ENCODE data around the gene GRIP2.

GRIP2 gene

GRCh38 chr3:14507305-14507741 is 32.8 kb downstream of the GRIP2 start:
- no peak for DNase-seq

- no peak for DNase-seq
Measured at GRCh38 chr3:14506626-14507304, 33.4 kb downstream of the GRIP2 start.

DNA sequence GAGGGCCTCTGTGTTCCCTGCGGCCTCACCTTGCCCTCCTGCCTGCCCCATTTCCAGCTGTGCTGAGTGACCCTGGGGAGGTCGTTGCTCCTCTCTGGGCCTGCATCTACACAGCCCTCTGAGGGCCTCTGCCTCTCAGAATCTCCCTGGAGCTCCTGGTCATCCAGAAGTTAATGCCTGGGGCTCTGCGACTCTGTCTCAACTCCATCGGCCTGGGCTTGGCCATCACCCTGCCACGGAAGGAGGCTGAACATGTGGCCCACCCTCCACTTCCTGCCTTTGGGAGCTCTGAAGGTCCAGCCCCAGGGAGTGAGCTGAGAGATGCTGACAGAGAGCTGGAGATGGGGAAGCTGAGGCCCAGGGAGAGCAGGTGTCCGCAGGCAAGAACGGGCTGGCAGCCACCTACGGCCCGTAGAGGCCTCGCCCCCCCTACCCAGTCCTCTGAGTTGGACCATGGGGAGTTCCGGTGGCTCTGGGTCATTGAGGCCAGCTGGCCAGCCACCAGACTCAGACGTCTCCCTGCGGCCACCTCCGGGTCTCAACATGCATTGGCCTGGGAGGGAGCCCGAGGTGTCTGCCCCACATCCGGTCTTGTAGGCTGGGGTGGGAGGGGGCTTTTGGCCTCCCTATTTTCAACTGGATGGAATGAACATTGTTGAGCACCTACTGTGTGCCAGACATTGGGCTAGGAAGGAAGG is 34.2 kb downstream of the GRIP2 start:
- DNase-seq: no peak

DNA sequence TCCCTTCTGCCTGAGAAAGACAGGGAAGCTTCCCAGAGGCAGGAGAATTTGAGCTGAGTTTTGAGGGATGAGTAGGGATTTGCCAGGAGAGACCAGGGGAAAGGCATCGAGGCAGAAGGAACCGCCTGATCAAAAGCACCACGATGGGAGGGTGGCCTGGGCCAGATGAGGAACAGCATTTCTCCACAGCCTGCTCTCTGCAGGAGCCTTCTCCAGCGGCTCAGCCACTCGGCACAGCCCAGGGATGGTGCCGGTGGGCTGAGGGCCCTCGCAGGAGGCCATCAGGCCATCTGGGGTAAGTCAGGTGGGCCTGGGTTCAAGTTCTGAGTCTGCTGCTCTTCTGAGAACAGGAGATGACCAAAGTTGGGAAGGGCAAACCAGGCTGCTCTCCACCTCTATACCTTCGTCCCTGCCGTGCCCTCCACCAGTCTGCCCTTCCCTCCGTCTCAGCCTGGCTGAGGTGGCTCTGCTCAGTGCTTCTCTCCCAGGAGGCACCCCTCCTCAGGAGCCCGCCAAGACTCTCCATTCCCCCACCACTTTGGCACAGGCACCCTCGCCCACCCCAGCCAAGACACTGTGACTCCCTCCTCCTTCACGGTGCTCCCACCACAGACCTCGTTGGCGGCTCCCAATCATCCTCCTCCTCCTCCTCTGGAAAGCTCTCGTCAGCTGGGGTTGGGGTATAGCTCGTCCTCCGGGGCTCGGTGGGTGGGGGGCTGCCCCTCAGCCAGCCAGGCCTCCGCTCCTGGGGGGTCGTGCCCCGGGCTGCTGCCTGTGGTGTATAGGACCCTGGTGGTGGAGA is 34.9 kb downstream of the GRIP2 start:
- no peak for DNase-seq

GRCh38 chr3:14503706-14504065 is 36.5 kb downstream of the GRIP2 start:
- DNase-seq: no peak

GRCh38 chr3:14503033-14503705 is 37.0 kb downstream of the GRIP2 start:
- DNase-seq: no peak

GRCh38 chr3:14502472-14502871 is 37.7 kb downstream of the GRIP2 start:
- no peak for DNase-seq

DNA sequence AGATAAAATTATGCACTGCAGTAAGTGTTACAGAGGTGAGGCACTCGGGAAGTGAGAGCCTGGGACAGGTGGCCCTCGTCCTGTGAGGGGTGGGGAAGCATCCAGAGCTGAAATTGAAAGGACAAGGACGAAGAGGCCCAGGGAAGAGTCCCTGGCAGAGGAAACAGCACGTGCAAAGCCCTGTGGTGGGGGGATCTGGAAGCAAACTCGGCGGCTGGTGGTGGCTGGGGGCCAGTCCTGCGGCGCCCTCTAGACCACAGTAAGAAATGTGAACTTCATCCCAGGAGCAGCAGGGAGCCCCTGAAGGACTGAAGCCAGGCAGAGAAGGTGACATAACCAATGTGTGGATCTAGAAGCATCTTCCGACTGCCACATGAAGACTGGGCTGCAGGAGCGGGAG is 42.8 kb downstream of the GRIP2 start:
- no peak for DNase-seq

DNA sequence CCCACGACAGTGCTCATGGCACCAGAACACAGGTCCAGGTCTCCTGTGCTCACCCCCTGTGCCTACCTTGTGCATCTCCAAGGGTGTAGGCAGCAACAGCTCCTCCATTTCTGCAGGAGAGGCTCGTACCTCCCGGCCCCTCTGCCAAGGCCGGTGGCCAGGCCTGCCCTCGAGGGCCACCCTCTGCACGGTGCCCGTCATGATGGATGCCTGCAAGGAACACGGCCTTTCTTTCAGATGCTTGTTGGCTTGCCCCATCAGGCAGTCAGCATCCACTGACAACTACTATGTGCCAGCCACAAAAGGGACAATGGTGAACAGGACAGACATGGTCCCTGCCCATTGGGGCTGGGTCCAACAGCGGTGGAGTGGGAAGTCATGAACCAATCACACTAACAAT is 43.8 kb downstream of the GRIP2 start:
- no peak for DNase-seq

- no peak for DNase-seq
Measured at GRCh38 chr3:14494973-14495300, 45.2 kb downstream of the GRIP2 start.

DNA sequence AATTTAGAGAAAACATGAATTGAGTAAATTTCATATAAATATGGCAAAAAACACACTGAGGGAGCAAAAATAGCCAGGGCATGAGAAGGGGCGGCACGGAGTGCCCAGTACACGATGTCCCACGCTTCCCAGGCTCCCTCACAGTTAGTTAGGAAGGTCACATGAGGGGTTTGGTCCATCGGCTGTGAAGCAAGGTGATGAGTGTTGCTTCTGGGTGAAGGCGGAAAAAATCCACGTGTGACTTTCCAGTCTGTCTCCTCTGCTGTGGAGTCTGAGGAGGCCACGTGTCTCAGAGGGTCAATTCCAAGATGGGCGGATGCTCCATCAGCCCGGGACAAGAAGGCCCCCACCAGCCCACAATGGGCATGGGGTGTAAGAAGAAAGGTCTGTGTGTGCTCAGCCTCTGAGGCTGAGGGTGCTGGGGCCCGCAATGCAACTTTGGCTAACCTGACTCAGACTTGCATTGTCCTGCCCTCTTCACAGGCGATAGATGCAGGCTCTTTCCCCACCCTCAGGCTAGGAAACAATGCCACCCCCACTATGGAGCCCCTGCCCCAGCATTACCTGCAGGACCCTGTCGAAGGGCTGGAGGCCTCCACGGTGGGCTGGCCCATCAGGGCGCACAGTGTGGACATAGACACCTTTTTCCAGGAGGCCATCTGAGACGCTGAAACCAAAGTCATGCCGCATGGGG is 45.7 kb downstream of the GRIP2 start:
- no peak for DNase-seq

DNA sequence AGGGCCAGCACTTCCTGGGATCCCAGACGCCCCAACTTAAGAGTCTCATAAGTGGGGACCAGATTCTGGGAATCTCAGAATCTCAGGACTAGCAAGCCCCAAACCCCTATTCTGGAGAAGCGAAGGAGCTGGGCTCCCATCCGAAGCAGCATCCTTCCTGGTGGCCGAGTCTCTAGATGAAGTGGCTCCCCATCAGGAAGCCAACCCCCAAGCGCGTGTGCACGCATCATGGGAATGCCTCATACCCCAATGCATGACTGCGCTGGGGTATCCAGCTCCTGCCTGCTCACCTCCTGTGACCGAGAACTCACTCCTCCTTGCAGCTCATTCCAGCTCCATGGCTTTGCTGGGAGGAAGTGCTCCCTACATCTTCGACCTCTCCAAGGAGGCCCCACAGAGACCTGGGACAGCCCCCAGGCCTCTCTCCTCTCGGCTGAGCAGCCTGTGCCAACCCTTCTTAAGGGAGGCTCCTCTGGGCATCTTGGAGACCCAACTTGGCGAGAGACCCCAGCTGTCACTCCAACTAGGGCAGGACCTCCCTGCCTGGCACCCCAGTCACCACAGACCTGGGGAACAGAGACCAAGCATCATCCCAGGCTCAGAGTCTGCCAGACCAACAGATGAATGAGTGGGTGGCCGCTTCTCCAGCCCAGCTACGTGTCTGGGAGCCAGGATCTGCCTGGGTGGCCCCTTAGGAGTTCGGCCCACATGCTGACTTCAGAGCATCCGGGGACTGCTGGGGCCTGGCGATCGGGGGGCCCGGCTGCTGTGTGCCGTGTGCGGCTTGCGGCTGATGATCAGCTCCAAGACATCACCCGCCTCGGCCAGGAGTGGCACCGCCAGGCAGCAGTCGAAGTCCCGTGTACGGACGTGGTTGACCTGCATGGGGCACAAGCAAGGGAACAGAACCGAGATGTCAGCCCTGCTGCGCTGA is 46.9 kb downstream of the GRIP2 start:
- no peak for DNase-seq

DNA sequence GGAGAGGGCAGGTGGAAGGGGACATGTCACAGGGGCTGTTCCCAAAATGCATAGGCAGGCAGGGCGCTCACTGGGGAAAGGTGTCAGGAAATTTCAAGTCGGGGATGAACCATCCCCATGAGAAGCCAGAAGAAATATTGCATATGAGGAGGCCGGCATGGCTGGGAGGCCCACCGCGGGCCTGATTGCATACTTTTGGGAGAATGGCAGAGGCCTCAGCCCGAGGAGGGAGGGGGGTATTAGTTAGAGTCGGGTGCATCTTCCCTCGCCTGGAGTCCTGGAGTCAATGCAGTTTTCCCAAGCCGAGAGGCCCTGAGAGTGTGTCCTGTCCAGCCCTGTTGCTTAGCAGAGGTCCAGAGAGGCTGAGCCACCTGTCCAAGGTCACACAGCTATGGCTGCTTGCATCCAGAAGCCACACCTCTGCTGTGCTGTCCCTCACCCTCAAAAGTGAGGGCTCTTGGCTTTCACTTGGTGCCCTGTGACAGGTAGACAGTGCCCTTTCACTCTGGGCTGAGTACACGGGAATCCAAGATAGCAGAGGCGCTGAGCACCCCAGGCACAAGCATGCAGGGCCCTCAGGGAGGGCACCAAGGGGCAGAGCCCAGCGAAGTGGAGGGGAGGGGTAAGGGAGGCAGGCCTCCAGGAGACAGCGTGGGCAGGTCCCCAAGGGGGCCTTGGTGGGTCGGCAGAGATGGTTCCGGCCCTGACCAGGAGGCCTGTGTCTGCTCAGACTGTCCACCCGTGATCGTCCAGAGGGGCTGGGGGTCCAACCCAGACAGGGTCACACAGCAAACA is 48.5 kb downstream of the GRIP2 start:
- DNase-seq: no peak

DNA sequence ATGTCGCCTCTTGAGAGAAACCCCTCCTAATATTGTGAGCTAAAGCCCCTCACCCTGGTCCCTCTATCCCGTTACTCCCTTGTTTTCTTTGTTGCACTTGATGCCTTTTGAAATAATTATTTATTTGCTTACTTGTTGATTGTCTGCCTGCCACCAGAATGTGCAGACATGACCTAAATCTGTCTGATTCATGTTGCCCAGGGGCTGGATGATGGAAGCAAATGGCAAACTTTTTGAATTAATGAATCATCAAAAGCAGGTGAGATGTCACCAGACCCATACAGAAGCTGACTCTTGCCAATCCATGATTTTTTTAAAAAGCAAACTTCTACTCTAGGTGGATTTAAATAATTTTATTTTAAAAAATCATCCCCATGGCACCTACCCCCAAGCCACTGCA is 49.3 kb downstream of the GRIP2 start:
- DNase-seq: no peak

DNA sequence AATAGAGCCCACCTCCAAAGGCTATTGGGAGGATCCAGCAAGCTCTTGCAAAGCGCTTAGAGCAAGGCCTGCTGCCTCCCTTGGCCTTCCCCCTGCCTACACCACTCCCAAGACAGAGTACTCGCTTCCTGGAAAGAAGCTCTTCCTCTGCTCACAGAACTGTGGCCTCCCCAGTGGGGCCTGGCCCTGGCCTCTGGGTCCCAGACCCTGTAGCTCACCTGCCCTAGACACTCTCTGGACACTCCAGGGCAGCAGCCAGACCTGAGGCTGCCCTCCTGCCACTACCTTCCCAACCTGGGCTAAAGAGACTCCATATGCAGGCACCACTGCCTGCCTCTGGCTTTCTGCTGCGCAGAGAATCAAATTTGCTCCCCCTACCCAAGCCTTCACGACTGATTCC is 49.9 kb downstream of the GRIP2 start:
- DNase-seq: no peak

DNA sequence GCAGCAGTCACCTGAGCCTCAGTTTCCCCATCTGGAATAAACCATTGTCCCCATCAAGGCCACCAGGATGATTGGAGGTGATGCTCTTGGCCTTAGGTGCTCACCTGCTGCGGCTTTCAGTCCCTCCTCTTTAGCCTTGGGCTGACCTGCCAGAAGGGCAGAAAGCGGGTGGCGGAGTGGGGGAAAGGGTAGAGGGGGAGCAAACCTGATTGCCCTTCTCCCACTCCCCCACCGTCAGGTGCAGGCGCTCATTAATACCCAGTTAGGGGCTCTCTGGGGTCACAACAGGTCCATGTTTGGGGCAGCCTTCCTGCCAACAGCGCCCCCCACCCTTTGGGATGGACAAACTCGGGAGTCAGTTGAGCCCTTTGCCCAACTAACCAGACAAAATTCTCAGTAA is 50.5 kb downstream of the GRIP2 start:
- no peak for DNase-seq

DNA sequence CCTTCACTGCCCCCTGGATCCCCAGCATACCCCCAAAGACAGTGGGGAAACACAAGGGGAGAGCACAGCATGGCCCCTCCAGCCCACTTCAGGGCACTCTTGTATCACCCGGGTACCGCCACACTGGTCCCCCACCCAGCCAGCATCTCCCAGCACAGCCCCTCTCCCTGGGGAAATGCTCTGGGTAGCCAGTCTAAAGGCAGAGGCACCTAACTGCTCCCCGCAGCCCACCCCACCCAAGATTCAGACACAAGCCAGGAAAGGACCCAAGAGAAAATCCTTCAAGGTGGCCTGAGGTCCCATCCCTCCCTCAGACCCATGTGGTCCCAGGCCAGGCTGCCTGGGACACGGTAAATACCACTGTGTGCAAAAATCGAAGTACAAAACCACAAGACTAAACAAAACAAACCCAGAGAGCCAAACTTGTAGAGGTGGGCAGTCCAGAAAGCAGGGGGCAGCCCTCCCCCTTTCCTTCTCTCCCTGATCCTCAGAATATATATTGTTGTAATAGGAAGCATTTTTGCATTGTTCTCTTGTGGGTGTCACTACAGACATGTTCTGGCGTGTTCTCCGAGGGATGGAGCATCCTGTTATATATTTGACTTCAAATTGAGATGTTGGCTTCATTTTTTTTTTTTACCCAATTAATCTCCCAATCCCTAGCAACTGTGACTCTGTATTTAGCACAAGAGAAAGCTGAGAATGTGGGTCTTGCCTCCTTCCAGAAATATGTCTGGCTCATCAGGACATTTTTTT is 51.7 kb downstream of the GRIP2 start:
- peak in 1 of 56 donors; percentile 10 for DNase-seq

DNA sequence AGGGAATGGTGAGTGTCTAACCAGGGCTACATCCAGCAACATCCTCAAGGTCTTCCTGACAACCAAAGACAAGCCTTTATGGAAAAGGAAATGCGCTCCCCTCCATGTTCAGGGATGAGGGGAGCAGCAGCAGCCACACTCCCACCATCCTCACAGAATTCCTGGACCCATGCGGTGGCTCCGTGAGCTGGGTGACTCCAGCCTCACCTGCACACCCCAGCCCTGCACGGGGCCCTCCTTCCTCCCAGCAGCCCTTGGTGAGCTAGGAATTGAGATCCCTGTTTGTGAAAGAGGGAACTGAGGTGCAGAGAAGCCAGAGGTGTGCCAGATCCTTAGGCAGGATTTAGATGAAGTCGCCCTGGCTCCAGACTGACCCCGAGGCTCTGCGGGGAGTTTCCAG is 52.3 kb downstream of the GRIP2 start:
- DNase-seq: no peak

- DNase-seq: no peak
Measured at GRCh38 chr3:14487086-14487485, 53.1 kb downstream of the GRIP2 start.
